VCaP (cell line): Measurements from ENCODE around the gene CREBL2.
A peak's percentile ranks its signal among the peaks of the same experiment; 100 is the strongest.

Experiments used
- H3K27ac ChIP-seq: fragments of 450-650 bp; 2 replicates; pipeline ENCODE4 v1.5.1; 2017
- TF ChIP-seq, protein P1 (sequence below): fragments of 450-650 bp; conservative IDR thresholded peaks from 2 replicates; pipeline ENCODE4 v1.5.1; 2017; ENCODE audit warnings: mild to moderate bottlenecking, moderate library complexity

CREBL2 gene

GRCh38 chr12:12604740-12605139 is 6.9 kb upstream of the CREBL2 start:
- TF ChIP-seq, protein P1, sequence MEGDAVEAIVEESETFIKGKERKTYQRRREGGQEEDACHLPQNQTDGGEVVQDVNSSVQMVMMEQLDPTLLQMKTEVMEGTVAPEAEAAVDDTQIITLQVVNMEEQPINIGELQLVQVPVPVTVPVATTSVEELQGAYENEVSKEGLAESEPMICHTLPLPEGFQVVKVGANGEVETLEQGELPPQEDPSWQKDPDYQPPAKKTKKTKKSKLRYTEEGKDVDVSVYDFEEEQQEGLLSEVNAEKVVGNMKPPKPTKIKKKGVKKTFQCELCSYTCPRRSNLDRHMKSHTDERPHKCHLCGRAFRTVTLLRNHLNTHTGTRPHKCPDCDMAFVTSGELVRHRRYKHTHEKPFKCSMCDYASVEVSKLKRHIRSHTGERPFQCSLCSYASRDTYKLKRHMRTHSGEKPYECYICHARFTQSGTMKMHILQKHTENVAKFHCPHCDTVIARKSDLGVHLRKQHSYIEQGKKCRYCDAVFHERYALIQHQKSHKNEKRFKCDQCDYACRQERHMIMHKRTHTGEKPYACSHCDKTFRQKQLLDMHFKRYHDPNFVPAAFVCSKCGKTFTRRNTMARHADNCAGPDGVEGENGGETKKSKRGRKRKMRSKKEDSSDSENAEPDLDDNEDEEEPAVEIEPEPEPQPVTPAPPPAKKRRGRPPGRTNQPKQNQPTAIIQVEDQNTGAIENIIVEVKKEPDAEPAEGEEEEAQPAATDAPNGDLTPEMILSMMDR: no peak
- no peak overlapping the region for H3K27ac ChIP-seq

- TF ChIP-seq, protein P1: no peak
- no peak overlapping the region for H3K27ac ChIP-seq
Observed at GRCh38 chr12:12606781-12607589, 4.7 kb upstream of the CREBL2 start.

DNA sequence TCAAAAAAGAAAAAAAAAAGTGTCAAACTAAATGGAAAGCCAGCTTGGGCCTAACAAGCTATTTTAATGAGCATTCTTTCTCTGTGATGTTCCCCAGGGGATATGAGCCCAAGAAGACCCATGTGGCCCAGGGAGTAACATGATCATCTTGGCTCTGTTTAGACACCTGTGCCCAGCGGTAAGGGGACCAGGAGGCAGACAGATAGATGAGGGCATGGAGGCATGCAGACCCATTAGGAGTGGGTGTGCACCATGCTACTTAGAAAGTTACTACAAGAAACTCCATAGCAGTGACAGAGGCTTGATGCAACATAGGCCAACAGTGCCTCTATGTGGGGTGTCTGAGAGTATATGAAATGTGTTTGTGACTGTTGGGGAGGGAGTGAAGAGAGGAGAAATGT is 3.1 kb upstream of the CREBL2 start:
- TF ChIP-seq, protein P1: peak; percentile 18; the same call in 1 of the 2 replicates

DNA sequence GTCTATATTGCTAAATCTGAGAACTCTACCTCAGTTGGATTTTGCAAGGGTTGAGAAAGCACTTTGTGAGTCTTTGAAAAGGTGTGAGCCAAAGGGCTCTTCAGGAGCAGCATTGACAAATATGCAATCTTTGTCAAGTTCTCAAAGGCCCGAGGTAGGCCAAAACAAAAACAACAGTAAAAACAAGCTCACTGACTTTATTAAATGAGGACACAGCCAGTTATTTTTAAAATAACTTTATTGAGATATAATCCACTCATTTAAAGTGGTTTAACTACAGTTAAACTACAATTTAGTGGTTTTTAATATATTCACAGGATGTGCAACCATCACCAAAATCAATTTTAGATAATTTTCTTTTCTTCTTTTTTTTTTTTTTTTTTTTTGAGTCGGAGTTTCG is 2.0 kb upstream of the CREBL2 start:
- TF ChIP-seq, protein P1: no peak
- H3K27ac ChIP-seq: no peak overlapping the region

More for the DNA sequence above, 3.1 kb upstream of the CREBL2 start:
- H3K27ac ChIP-seq: no peak overlapping the region

DNA sequence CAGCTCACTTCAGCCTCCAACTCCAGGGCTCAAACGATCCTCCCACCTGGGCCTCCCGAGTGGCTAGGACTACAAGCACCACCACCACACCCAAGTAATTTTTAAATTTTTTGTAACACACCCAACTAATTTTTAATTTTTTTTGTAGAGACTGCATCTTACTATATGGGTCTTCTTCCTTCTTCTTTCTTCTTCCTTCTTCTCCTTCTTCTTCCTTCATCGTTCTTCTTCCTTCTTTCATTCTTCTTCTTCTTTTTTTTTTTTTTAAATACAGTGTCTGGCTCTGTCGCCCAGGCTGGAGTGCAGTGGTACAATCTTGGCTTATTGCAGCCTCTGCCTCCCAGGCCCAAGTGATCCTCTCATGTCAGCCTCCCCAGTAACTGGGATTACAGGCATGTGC is 965 bp upstream of the CREBL2 start:
- H3K27ac ChIP-seq: peak overlapping the region; percentile 85
- TF ChIP-seq, protein P1: no peak

GRCh38 chr12:12612358-12612757 is 682 bp downstream of the CREBL2 start:
- H3K27ac ChIP-seq: peak overlapping the region; percentile 85
- TF ChIP-seq, protein P1: no peak

GRCh38 chr12:12613344-12613743 is 1.7 kb downstream of the CREBL2 start:
- TF ChIP-seq, protein P1: no peak
- H3K27ac ChIP-seq: peak overlapping the region; percentile 85
